GM12878 (cell line): ENCODE measurements around the gene CD248. TPM values are rescaled to one million over a fixed set of nuclear protein-coding genes. Genes with fewer than 3 reads are reported as not detected.

Experiments
- BCL11A ChIP-seq: IDR thresholded peaks from 2 replicates; pipeline ENCODE4 v1.6.1; 2011; ENCODE audit warnings: low read depth, low read length
- CREB1 ChIP-seq: IDR thresholded peaks from 2 replicates; pipeline ENCODE4 v1.6.1; 2012; ENCODE audit warnings: low read depth, mild to moderate bottlenecking, inconsistent platforms
- CTCF ChIP-seq, 3 experiments: IDR thresholded peaks in 2 of 3; conservative IDR thresholded peaks in 1 of 3; 2 replicates each; pipeline ENCODE4 v1.5.1; 2011; ENCODE audit warnings: low read depth in 3 of 3, low read length in 3 of 3, mild to moderate bottlenecking in 3 of 3, control low read depth in 2 of 3, moderate library complexity in 2 of 3, inconsistent platforms in 1 of 3, mixed read lengths in 1 of 3; ENCODE audit not compliant: control insufficient read depth in 2 of 3, insufficient read depth in 1 of 3; ENCODE audit errors: extremely low read depth in 1 of 3
- CUX1 ChIP-seq: IDR thresholded peaks from 2 replicates; pipeline ENCODE4 v1.6.1; 2012; ENCODE audit warnings: improper control_type of control experiment, low read depth, low read length; ENCODE audit not compliant: insufficient replicate concordance
- HDAC2 ChIP-seq: fragments of 200-600 bp; sonication (generic); IDR thresholded peaks from 2 replicates; pipeline ENCODE4 v1.6.1; 2017
- IKZF1 ChIP-seq: fragments of 450-650 bp; conservative IDR thresholded peaks from 2 replicates; pipeline ENCODE4 v1.6.1; 2017; ENCODE audit warnings: antibody characterized with exemption, mild to moderate bottlenecking
- PBX3 ChIP-seq: IDR thresholded peaks from 2 replicates; pipeline ENCODE4 v1.6.1; 2011; ENCODE audit warnings: mild to moderate bottlenecking, low read depth, low read length, moderate library complexity; ENCODE audit not compliant: insufficient replicate concordance
- SPI1 ChIP-seq: IDR thresholded peaks from 2 replicates; pipeline ENCODE4 v1.6.1; 2011; ENCODE audit warnings: low read depth, mild to moderate bottlenecking, low read length, moderate library complexity, borderline replicate concordance; ENCODE audit not compliant: insufficient read depth
- SREBF2 ChIP-seq: IDR thresholded peaks from 2 replicates; pipeline ENCODE4 v1.6.1; 2012; ENCODE audit warnings: mild to moderate bottlenecking, low read length
- ZBED1 ChIP-seq: IDR thresholded peaks from 2 replicates; pipeline ENCODE4 v1.6.1; 2016; ENCODE audit warnings: borderline replicate concordance
- ZNF274 ChIP-seq: IDR thresholded peaks from one replicate; pipeline ENCODE4 v1.8.0; 2011; ENCODE audit not compliant: insufficient read length, insufficient read depth
- ZNF384 ChIP-seq: IDR thresholded peaks from 2 replicates; pipeline ENCODE4 v1.6.1; 2012; ENCODE audit warnings: low read depth, mild to moderate bottlenecking, low read length, improper control_type of control experiment, borderline replicate concordance
- polyA plus RNA-seq, 11 experiments: library from polyadenylated mRNA; depleted of rRNA in 4 of 11; unstranded in 6 of 11; stranded (reverse) in 5 of 11; fragments of >200 nt; fragmentation: Nextera tagmentation in 4 of 11; fragmentation: Illumina TruSeq in 1 of 11; extraction: Ambion mirVana in 4 of 11; extraction: Trizol in 1 of 11; gene quantifications; 1 replicate in 1 of 11; 2 replicates in 10 of 11; pipeline versions ENCODE4 v1.2.1 to v1.2.3, GENCODE V29; 2011 to 2016; ENCODE audit warnings: inconsistent platforms in 2 of 11, missing spikeins in 2 of 11, low read depth in 1 of 11
- total RNA-seq, 4 experiments: library from RNA; depleted of rRNA in 3 of 4; stranded (reverse); fragments of >200 nt in 3 of 4; fragmentation: Illumina TruSeq in 1 of 4; extraction: Trizol in 1 of 4; gene quantifications; 2 replicates each; pipeline versions ENCODE4 v1.2.1 to v1.2.3, GENCODE V29; 2013 to 2021

CD248 gene
- total and polyA plus RNA-seq, 10 of the 15 experiments (the other 5 are each of a cell fraction or from before 2014, with no cell fraction given), result 0.10 to 0.21 (median 0.20) TPM; not detected in 7

GRCh38 chr11:66326261-66327111 lies 9.6 kb upstream of the CD248 start (continued):
- TF ChIP-seq CTCF (IDR thresholded peaks at IDR 0.05 in 2 of 3, conservative IDR thresholded peaks at IDR 0.05 in 1 of 3; ENCODE audit: control insufficient read depth in 2 of 3, extremely low read depth in 1 of 3, insufficient read depth in 1 of 3, low read depth in 3 of 3, low read length in 3 of 3) (no peak), CUX1 (no peak), IKZF1 (no peak), PBX3 (no peak), CREB1 (no peak), ZNF384 (no peak), BCL11A (no peak), HDAC2 (no peak), SPI1 (no peak), SREBF2 (no peak), ZNF274 (no peak), ZBED1 (no peak)
